ENCODE measurements around the gene APBA1.

The APBA1 gene

DNA sequence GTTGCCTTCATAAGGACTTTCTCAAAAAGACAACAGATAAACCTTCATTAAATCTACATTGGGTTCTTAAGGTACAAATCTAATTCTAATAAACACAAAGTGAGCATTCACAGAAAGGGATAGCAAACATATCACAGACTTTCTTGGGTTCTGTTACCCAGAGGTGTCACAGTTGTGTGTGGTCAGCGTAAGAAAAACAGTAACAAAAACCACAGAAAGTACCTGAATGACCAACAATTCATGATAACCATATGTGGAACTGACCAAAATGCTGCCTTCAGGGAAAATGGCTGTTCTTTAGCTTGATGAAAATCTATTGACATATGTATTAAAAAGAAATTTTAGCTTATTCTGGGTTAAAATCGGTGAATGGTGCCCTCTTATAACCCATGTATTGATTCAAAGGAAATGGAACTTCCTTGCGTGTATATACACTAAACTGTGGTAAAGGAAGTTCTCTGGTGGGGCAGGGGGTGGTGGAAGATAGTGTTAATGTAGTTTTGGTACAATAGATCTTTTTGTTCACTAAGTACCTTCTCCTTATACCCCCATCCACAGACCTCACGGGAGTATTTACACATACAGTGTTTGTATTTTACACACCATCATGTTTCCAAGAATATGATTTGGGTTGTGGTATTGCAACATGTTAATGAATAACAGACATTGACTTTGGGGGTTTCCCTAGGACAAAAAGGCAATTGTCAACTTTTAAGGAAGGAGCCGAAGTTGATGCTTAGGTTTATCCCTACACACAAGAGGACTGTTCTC is 152.5 kb downstream of the APBA1 start:
- TF ChIP-seq, protein P1, sequence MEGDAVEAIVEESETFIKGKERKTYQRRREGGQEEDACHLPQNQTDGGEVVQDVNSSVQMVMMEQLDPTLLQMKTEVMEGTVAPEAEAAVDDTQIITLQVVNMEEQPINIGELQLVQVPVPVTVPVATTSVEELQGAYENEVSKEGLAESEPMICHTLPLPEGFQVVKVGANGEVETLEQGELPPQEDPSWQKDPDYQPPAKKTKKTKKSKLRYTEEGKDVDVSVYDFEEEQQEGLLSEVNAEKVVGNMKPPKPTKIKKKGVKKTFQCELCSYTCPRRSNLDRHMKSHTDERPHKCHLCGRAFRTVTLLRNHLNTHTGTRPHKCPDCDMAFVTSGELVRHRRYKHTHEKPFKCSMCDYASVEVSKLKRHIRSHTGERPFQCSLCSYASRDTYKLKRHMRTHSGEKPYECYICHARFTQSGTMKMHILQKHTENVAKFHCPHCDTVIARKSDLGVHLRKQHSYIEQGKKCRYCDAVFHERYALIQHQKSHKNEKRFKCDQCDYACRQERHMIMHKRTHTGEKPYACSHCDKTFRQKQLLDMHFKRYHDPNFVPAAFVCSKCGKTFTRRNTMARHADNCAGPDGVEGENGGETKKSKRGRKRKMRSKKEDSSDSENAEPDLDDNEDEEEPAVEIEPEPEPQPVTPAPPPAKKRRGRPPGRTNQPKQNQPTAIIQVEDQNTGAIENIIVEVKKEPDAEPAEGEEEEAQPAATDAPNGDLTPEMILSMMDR (conservative IDR thresholded peaks at IDR 0.05; ENCODE audit: low read depth, low read length): no peak
- no peak for DNase-seq (ENCODE audit: low read depth)
- no peak overlapping the region for H3K4me3 ChIP-seq (ENCODE audit: low read depth, low read length)

- TF ChIP-seq, protein P1 (conservative IDR thresholded peaks at IDR 0.05; ENCODE audit: low read depth, low read length): no peak
- no peak overlapping the region for H3K4me3 ChIP-seq (ENCODE audit: low read depth, low read length)
- no peak for DNase-seq (ENCODE audit: low read depth)
Observed at GRCh38 chr9:69516353-69517322, 155.5 kb downstream of the APBA1 start.

GRCh38 chr9:69515810-69516209 is 156.4 kb downstream of the APBA1 start:
- no peak for DNase-seq (ENCODE audit: low read depth)
- TF ChIP-seq, protein P1 (conservative IDR thresholded peaks at IDR 0.05; ENCODE audit: low read depth, low read length): no peak

GRCh38 chr9:69513141-69513820 is 158.9 kb downstream of the APBA1 start:
- no peak for DNase-seq (ENCODE audit: low read depth)
- TF ChIP-seq, protein P1 (conservative IDR thresholded peaks at IDR 0.05; ENCODE audit: low read depth, low read length): no peak
- no peak overlapping the region for H3K4me3 ChIP-seq (ENCODE audit: low read depth, low read length)

More at GRCh38 chr9:69515810-69516209, 156.4 kb downstream of the APBA1 start:
- no peak overlapping the region for H3K4me3 ChIP-seq (ENCODE audit: low read depth, low read length)

DNA sequence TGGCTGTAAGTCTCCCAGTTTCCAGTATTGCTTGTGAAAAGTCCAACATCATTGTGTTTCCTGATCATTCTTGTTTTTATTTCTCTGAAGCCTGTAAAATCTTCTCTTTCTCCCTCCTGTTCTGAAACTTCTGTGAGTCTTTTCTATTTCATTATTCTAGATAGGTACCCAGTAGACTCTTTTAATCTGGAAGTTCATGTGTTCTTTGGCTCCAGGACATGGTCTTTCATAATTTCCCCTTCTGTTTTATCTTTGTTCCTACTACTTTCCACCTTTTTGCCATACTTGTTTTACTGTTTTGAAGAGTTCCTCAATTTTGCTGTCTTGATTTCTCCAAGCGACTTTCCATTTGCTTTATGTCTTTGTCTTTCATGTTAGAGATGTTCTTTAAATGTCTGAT is 168.1 kb downstream of the APBA1 start:
- DNase-seq (ENCODE audit: low read depth): no peak
- TF ChIP-seq, protein P1 (conservative IDR thresholded peaks at IDR 0.05; ENCODE audit: low read depth, low read length): no peak
- no peak overlapping the region for H3K4me3 ChIP-seq (ENCODE audit: low read depth, low read length)

GRCh38 chr9:69502671-69503301 is 169.4 kb downstream of the APBA1 start:
- DNase-seq (ENCODE audit: low read depth): peak; percentile 34
- no peak overlapping the region for H3K4me3 ChIP-seq (ENCODE audit: low read depth, low read length)
- TF ChIP-seq, protein P1 (conservative IDR thresholded peaks at IDR 0.05; ENCODE audit: low read depth, low read length): no peak
